GM18505 (cell line): ENCODE results near the gene FOCAD.
A peak's percentile ranks its signal among the peaks of the same experiment; 100 is the strongest.
"Not testable (repeated sequence)": the region's sequence is repeated elsewhere in the genome, so short reads cannot be mapped to it uniquely, and the experiment has no call there.

Experiments used
- ATAC-seq: cut with Tn5 transposase; IDR thresholded peaks from one replicate; pipeline ENCODE4 v1.9.1; 2021; ENCODE audit not compliant: unreplicated experiment
- POLR2A ChIP-seq: IDR thresholded peaks from 4 replicates; pipeline ENCODE4 v1.6.1; 2011; ENCODE audit warnings: borderline replicate concordance; ENCODE audit not compliant: insufficient read depth, insufficient read length; ENCODE audit errors: extremely low read depth

Gene FOCAD

GRCh38 chr9:20658677-20659473 is 25.2 kb upstream of the FOCAD start:
- ATAC-seq: no peak

GRCh38 chr9:20659474-20659967 is 24.5 kb upstream of the FOCAD start:
- TF ChIP-seq POLR2A: no peak
- no peak for ATAC-seq

More at GRCh38 chr9:20658677-20659473, 25.2 kb upstream of the FOCAD start:
- TF ChIP-seq POLR2A: no peak

DNA sequence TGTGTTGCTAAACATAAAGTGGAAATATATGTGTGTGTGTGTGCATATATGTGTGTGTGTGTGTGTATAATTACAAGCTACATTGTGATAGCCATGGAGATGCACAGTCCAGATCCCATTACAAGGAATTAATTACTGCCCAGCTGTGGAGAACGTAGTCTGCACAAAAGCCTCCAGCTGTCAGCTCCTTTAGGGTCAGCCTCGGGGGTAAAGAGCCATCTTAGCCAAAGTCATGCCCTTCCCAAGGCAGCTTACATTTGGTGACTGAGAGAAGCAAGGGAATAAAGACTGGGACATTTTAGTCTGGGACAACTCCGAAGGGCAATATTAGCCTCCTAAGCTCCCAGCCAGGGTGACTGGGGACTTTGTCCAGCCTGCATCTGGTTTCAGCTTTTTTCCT is 21.9 kb upstream of the FOCAD start:
- no peak for TF ChIP-seq POLR2A
- no peak for ATAC-seq

DNA sequence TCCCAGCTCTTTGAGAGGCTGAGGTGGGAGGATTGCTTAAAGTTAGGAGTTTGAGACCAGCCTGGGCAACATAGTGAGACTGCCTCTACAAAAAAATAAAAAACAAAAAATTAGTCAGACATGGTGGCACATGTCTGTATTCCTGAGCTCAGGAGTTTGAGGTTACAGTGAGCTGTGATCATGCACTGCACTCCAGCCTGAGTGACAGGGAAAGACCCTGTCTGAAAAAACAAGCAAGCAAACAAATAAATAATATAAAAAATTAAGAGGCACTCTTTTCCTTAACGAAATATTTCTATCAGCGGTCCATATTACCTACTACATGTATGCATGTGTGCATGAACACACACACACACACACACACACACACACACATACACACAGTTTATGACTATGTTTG is 20.9 kb upstream of the FOCAD start:
- no peak for TF ChIP-seq POLR2A
- ATAC-seq: no peak

DNA sequence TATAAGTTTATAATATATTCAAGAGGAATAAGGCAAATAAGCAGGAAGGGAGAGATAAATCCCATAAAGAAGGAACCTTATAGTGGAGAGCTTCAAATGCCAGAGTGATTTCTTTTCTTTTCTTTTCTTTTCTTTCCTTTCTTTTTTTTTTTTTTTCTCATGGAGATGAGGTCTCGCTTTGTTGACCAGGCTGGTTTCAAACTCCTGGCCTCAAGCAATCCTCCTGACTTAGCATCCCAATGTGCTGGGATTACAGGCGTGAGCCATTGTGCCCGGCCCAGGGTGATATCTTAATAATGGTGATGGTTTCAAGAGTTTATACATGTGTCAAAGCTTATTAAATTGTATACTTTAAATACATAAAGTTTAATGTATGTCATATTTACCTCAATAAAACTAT is 19.6 kb upstream of the FOCAD start:
- ATAC-seq: no peak

GRCh38 chr9:20670395-20670794 is 13.7 kb upstream of the FOCAD start:
- ATAC-seq: no peak
- no peak for TF ChIP-seq POLR2A

More for the DNA sequence above, 19.6 kb upstream of the FOCAD start:
- TF ChIP-seq POLR2A: no peak

GRCh38 chr9:20671635-20672034 is 12.4 kb upstream of the FOCAD start:
- TF ChIP-seq POLR2A: no peak
- ATAC-seq: no peak

- not testable (repeated sequence) for ATAC-seq
Observed at GRCh38 chr9:20673537-20673936, 10.5 kb upstream of the FOCAD start.

- no peak for ATAC-seq
- no peak for TF ChIP-seq POLR2A
Observed at GRCh38 chr9:20681467-20681866, 2.6 kb upstream of the FOCAD start.

DNA sequence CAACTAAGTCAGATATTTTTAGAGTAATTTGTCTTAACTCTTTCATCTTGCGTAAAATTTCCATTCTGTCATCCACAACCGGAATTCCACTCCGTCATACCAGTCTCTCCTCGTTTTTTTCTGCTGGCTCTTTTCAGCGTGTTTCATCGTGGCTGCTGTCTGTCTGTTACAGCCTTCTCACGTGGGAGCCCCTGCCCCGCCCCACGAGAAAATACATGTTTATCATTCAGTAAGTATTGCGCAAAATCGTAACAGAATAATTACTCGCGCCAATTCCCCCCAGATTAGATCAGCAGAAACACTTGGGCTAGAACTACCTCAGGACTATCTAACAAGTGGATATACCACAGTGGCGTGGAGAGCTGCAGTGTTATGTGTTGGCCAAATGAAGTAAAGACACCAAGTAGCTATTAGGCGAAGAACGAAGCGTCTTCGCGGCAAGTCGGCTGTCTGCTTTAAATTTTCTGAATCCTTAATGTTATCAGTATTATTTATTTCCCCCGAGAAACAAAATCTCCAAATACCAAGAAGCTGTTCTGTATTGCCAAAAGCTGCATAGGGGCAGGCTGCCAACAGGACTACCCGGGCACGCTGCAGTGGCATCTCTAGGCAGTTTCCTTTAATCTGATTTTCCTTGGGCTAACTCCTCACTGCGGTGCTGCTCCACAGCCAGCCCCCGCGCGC is 566 bp upstream of the FOCAD start:
- TF ChIP-seq POLR2A: no peak
- peak; percentile 4 for ATAC-seq

DNA sequence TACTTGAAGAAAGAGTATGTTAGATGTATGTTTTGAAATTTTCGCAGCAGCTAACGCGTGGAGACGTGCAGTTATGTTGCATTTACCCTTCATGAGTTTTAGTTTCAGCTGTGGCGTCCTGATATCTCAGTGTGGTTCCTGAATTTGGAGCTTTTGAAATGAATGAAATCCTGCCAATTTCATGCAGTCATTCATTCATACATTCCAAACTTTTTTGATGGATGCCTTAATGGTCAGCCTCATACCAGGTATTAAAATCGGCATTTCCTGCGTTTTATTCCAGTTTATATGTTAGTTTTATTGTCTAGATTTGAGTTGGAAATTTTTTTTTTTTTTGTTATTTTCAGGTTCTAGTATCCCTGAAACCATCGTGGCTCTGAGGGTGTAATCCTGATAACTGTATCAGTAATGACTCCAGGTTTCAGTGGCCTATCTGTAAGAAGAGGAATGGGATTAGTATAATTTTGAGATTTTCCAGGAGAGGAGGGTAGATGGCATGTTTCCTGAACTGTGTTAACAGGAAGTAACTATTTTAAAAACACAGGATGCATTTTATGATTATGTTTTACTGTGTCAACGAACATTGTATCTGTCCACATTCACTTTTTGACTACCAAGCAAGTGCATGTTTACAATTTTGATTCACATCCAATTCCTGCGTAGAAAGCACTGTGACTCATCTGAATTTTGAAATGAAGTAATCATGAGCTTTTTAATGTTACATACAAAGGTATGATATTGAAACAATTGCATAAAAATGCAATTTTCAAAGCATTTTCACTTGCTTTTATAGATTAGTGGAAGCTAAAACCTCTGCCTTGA is 1.0 kb downstream of the FOCAD start:
- no peak for ATAC-seq
- no peak for TF ChIP-seq POLR2A

- no peak for TF ChIP-seq POLR2A
- no peak for ATAC-seq
Observed at GRCh38 chr9:20685769-20686168, 1.7 kb downstream of the FOCAD start.

DNA sequence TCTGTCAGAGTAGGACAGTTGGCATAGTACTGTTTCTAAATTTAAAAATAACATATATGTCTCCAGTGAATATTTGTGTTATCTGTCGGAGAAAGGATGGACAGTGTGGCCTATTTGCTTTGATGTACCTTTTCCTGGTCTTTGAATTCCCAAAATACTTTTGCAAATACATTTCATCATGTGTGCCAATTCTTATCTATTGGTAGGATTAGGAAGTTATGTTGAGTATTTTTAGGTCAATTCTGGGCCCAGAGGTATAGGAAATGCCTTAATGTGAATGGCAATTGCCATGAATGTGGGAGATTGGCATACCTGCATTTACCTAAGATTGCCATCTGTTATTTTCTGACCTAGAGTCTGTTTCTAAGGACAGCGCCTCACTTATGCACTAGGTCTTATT is 5.8 kb downstream of the FOCAD start:
- ATAC-seq: no peak
- TF ChIP-seq POLR2A: no peak
